Loucy (cell line): ENCODE data around the gene DPH3.

Experiments used
- EZH2phosphoT487 ChIP-seq: fragments of 200-600 bp; IDR thresholded peaks from 2 replicates; pipeline ENCODE4 v1.6.1; 2018; ENCODE audit warnings: antibody characterized with exemption, mild to moderate bottlenecking, moderate library complexity, borderline replicate concordance
- TF ChIP-seq, protein P1 (sequence below): fragments of 200-600 bp; sonication (generic); conservative IDR thresholded peaks from 2 replicates; pipeline ENCODE4 v1.5.1; 2014; ENCODE audit warnings: mild to moderate bottlenecking, antibody characterized with exemption, low read length

GRCh38 chr3:16273867-16274266 is 9.1 kb upstream of the DPH3 start:
- TF ChIP-seq, protein P1, sequence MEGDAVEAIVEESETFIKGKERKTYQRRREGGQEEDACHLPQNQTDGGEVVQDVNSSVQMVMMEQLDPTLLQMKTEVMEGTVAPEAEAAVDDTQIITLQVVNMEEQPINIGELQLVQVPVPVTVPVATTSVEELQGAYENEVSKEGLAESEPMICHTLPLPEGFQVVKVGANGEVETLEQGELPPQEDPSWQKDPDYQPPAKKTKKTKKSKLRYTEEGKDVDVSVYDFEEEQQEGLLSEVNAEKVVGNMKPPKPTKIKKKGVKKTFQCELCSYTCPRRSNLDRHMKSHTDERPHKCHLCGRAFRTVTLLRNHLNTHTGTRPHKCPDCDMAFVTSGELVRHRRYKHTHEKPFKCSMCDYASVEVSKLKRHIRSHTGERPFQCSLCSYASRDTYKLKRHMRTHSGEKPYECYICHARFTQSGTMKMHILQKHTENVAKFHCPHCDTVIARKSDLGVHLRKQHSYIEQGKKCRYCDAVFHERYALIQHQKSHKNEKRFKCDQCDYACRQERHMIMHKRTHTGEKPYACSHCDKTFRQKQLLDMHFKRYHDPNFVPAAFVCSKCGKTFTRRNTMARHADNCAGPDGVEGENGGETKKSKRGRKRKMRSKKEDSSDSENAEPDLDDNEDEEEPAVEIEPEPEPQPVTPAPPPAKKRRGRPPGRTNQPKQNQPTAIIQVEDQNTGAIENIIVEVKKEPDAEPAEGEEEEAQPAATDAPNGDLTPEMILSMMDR, result no peak
- TF ChIP-seq EZH2phosphoT487, result no peak
